ENCODE measurements around the gene RPTOR.

GRCh38 chr17:80771612-80772005 is 227.0 kb downstream of the RPTOR start:
- TF ChIP-seq CTCF (IDR thresholded peaks at IDR 0.05; ENCODE audit: insufficient read depth, low read length) (no peak), GABPA (IDR thresholded peaks at IDR 0.05; ENCODE audit: low read depth) (no peak)
